ENCODE results near the gene IGDCC3.

DNA sequence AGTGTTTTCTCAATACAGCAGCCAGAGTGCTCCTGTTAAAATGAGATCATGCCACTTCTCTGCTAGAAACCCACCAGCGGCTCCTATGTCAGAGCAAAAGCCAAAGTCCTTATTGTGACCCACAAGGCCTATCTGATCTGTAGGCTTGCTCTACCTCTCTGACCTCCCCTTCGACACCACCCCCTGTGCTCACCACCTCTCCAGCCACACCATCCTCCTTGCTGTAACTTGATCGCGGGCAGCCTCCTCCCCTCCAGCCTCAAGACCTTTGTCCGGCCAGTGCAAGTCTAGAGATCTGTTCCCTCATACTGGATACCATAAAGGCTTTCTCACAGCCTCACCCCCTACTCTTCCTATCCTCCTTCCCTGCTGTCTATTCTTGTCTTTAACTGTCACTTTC lies 46.9 kb upstream of the IGDCC3 start:
- TF ChIP-seq POLR2A (IDR thresholded peaks at IDR 0.05; ENCODE audit: low read length): no peak
- no peak for TF ChIP-seq GATA1 (IDR thresholded peaks at IDR 0.05; ENCODE audit: low read depth, low read length)

All from erythroblast (primary cell).